B cell (primary cell): ENCODE measurements around the gene PDGFRB. TPM values are rescaled to one million over a fixed set of nuclear protein-coding genes. Genes with fewer than 3 reads are reported as not detected.

Experiments
- ATAC-seq: fragments of 200-7000 bp; cut with Tn5 transposase; one replicate; pipeline ENCODE4 v1.10.0; 2021; ENCODE audit warnings: low read depth, mild to moderate bottlenecking, moderate number of reproducible peaks, moderate library complexity
- CTCF ChIA-PET: fragments of 350-600 bp; sonication (Branson Sonifier 250); formaldehyde crosslinking; loops from one replicate; lab custom pipeline; 2021; ENCODE audit warnings: antibody characterized with exemption, inconsistent platforms; lab: Charles Lee
- POLR2A ChIA-PET: fragments of 350-600 bp; sonication (Branson Sonifier 250); formaldehyde crosslinking; loops from one replicate; lab custom pipeline; 2021; ENCODE audit warnings: antibody characterized with exemption; lab: Charles Lee
- DNase-seq: peaks from one replicate; pipeline ENCODE4 v3.0.0; 2013
- H2AFZ ChIP-seq: 2 replicates; pipeline ENCODE4 v1.6.1; 2012; ENCODE audit warnings: mild to moderate bottlenecking, low read depth, low read length; ENCODE audit not compliant: insufficient read depth, poor library complexity, severe bottlenecking
- H3K27ac ChIP-seq, 2 donors: 1 replicate in 1 of 2; 2 replicates in 1 of 2; pipeline ENCODE4 v1.5.1; 2012 to 2013; ENCODE audit warnings: low read length in 2 of 2, mild to moderate bottlenecking in 2 of 2, moderate library complexity in 1 of 2
- H3K27me3 ChIP-seq, 4 experiments: fragments of 200-600 bp in 1 of 4; sonication (generic) in 1 of 4; replicated peaks in 1 of 4; 1 replicate in 2 of 4; 2 replicates in 2 of 4; pipeline versions ENCODE4 v1.6.1 to v1.7.0; 2013 to 2016; ENCODE audit warnings: low read length in 3 of 4, mild to moderate bottlenecking in 2 of 4, mixed read lengths in 1 of 4, moderate library complexity in 1 of 4; ENCODE audit not compliant: insufficient read depth in 4 of 4, control insufficient read depth in 3 of 4; ENCODE audit errors: control extremely low read depth in 1 of 4
- H3K36me3 ChIP-seq, 2 experiments: replicated peaks in 1 of 2; 1 replicate in 1 of 2; 2 replicates in 1 of 2; pipeline versions ENCODE4 v1.6.1 to v1.7.1; 2013; ENCODE audit warnings: low read length in 1 of 2; ENCODE audit not compliant: insufficient read depth in 2 of 2, control insufficient read depth in 1 of 2; ENCODE audit errors: control extremely low read depth in 1 of 2, extremely low read depth in 1 of 2
- H3K4me1 ChIP-seq, 2 donors: fragments of 200-600 bp in 1 of 2; sonication (generic) in 1 of 2; 1 replicate in 1 of 2; 2 replicates in 1 of 2; pipeline versions ENCODE4 v1.5.1 to v1.6.1; 2013 to 2017; ENCODE audit warnings: low read length in 2 of 2; ENCODE audit not compliant: control insufficient read depth in 2 of 2, insufficient read depth in 2 of 2
- H3K4me2 ChIP-seq: replicated peaks from 2 replicates; pipeline ENCODE3; 2012; ENCODE audit warnings: mild to moderate bottlenecking, low read depth, low read length; ENCODE audit not compliant: poor library complexity, severe bottlenecking
- H3K4me3 ChIP-seq, 5 experiments: fragments of 200-600 bp in 1 of 5; sonication (generic) in 1 of 5; 1 replicate in 3 of 5; 2 replicates in 2 of 5; pipeline versions ENCODE4 v1.5.1 to v1.7.0; 2011 to 2016; ENCODE audit warnings: low read length in 4 of 5, mild to moderate bottlenecking in 4 of 5, low read depth in 2 of 5, control low read depth in 1 of 5, moderate library complexity in 1 of 5; ENCODE audit not compliant: insufficient read depth in 1 of 5; ENCODE audit errors: control extremely low read depth in 1 of 5, extremely low read depth in 1 of 5
- H3K79me2 ChIP-seq: fragments of 200-600 bp; sonication (generic); one replicate; pipeline ENCODE4 v1.6.0; 2016; ENCODE audit warnings: low read length; ENCODE audit not compliant: control insufficient read depth, insufficient read depth
- H3K9ac ChIP-seq: fragments of 200-600 bp; sonication (generic); 2 replicates; pipeline ENCODE4 v1.6.1; 2017; ENCODE audit warnings: mild to moderate bottlenecking, low read length, moderate library complexity
- H3K9me3 ChIP-seq, 3 donors: one replicate each; pipeline versions ENCODE4 v1.6.1 to v1.7.1; 2013; ENCODE audit warnings: low read length in 2 of 3; ENCODE audit not compliant: control insufficient read depth in 2 of 3, insufficient read depth in 1 of 3; ENCODE audit errors: control extremely low read depth in 1 of 3
- H4K20me1 ChIP-seq: 2 replicates; pipeline ENCODE4 v1.6.0; 2012; ENCODE audit warnings: mild to moderate bottlenecking, low read length; ENCODE audit not compliant: insufficient read depth, control insufficient read depth, poor library complexity, severe bottlenecking
- H3K27ac Mint-ChIP-seq: one replicate; pipeline ENCODE4 v1.8.0; 2021; ENCODE audit warnings: mixed read lengths
- H3K27me3 Mint-ChIP-seq: one replicate; pipeline ENCODE4 v1.8.0; 2021; ENCODE audit warnings: mixed read lengths
- H3K4me1 Mint-ChIP-seq: one replicate; pipeline ENCODE4 v1.8.0; 2021; ENCODE audit warnings: mixed read lengths
- H3K4me3 Mint-ChIP-seq: one replicate; pipeline ENCODE4 v1.8.0; 2021; ENCODE audit warnings: mixed read lengths
- H3K9me3 Mint-ChIP-seq: one replicate; pipeline ENCODE4 v1.8.0; 2022; ENCODE audit warnings: mixed read lengths; ENCODE audit not compliant: insufficient read depth
- EZH2 ChIP-seq: IDR thresholded peaks from 2 replicates; pipeline ENCODE4 v1.6.1; 2012; ENCODE audit warnings: borderline replicate concordance, low read depth, mild to moderate bottlenecking, moderate library complexity, low read length; ENCODE audit not compliant: insufficient read depth, poor library complexity, severe bottlenecking
- WGBS: methylation state at CpG from one replicate; pipeline ENCODE4 v1.1.5; 2013; ENCODE audit warnings: missing lambda C conversion rate; ENCODE audit not compliant: insufficient coverage; 5-methylcytosine and 5-hydroxymethylcytosine counted together
- intact Hi-C: fragments of 100-400 bp; cut with micrococcal nuclease; formaldehyde crosslinking; loops from one replicate; pipeline ENCODE4 v1.10.0; 2022
- polyA plus RNA-seq: library from polyadenylated mRNA; depleted of rRNA; stranded (reverse); fragments of >200 nt; gene quantifications from 2 replicates; pipeline ENCODE4 v1.2.3, GENCODE V29; 2012
- total RNA-seq, 2 donors: library from RNA; stranded (reverse); fragments of 120-200 nt in 1 of 2; gene quantifications; 1 replicate in 1 of 2; 2 replicates in 1 of 2; pipeline versions ENCODE4 v1.2.3 to v1.2.4, GENCODE V29; 2013 to 2022
- TF ChIP-seq, protein P1 (sequence below): fragments of 200-600 bp; IDR thresholded peaks from one replicate; pipeline ENCODE4 v1.8.0; 2022; ENCODE audit warnings: antibody characterized with exemption, mild to moderate bottlenecking

The PDGFRB gene
- total and polyA plus RNA-seq, 2 donors (not counting 1 experiment from before 2014, with no cell fraction given) = 0.42 to 3.6 TPM

DNA sequence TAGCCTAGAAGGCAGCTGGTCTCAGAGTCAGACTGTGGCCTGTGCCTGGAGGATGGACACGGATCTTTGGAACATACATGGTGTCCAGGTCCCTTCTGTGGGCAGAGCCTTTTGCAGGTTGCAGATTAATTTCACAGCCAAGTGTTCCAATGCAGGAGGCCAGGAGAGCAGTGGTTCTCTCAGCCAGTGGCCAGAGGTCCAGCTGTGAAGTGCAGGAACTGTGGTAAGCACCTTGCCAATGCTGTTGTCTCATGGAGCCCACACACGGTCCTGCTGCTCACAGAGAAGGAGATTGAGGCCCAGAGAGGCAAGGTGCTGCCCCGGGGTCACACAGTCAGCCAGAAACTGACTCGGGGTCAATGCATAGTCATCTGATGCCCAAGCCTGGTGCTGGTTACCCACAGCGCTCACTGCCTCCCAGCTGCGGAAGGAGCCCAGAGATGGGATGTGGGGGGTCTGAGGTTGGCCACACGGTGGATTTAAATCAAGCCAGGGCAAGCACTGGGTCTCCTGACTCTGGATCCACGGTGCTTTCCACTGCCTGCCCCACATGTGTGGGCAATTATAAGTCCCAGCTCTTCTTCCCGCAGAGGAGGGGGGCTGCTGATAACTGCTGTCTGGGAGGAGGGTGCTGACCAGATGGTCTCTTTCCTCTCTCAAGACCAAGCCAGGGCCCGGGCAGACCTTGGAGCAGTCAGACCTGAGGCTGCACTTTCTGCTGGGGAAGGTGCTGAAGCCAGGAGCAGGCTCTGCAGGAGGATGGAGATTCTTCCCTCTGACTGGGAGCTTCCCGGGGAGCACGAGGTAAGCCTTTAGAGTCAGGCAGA lies 2.8 kb downstream of the PDGFRB start:
- Mint-ChIP-seq H3K27me3 (no peaks in the 10 kb centered on the region), H3K4me3 (no peak overlapping the region), H3K27ac (no peak overlapping the region), H3K9me3 (no peaks in the 10 kb centered on the region), H3K4me1 (peaks cover 19% of the 10 kb centered on the region)
- ChIA-PET POLR2A (no interaction called here), CTCF (interaction anchor here (1.5 kb wide), 1 partner anchor 10 kb away, joined by 5 read pairs; no protein-coding TSS in a partner anchor)
- Histone ChIP-seq H2AFZ (no peak overlapping the region), H3K9ac (no peak overlapping the region), H3K27me3 (no peaks in the 10 kb centered on the region), H3K4me2 (no peak overlapping the region), H3K4me1 (peaks cover 13 to 16% of the 10 kb centered on the region in 2 donors), H3K79me2 (no peaks in the 10 kb centered on the region), H3K27ac (no peak overlapping the region), H3K4me3 (no peak overlapping the region), H3K9me3 (no peaks in the 10 kb centered on the region), H3K36me3 (no peaks in the 10 kb centered on the region), H4K20me1 (no peaks in the 10 kb centered on the region)
- ATAC-seq = no peak
- no peak for DNase-seq
- intact Hi-C loops = no loop called here
- TF ChIP-seq, protein P1, sequence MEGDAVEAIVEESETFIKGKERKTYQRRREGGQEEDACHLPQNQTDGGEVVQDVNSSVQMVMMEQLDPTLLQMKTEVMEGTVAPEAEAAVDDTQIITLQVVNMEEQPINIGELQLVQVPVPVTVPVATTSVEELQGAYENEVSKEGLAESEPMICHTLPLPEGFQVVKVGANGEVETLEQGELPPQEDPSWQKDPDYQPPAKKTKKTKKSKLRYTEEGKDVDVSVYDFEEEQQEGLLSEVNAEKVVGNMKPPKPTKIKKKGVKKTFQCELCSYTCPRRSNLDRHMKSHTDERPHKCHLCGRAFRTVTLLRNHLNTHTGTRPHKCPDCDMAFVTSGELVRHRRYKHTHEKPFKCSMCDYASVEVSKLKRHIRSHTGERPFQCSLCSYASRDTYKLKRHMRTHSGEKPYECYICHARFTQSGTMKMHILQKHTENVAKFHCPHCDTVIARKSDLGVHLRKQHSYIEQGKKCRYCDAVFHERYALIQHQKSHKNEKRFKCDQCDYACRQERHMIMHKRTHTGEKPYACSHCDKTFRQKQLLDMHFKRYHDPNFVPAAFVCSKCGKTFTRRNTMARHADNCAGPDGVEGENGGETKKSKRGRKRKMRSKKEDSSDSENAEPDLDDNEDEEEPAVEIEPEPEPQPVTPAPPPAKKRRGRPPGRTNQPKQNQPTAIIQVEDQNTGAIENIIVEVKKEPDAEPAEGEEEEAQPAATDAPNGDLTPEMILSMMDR = no peak
- TF ChIP-seq EZH2 = no peak
- WGBS = 81% methylated on average over 9 of the region's 12 CpGs

DNA sequence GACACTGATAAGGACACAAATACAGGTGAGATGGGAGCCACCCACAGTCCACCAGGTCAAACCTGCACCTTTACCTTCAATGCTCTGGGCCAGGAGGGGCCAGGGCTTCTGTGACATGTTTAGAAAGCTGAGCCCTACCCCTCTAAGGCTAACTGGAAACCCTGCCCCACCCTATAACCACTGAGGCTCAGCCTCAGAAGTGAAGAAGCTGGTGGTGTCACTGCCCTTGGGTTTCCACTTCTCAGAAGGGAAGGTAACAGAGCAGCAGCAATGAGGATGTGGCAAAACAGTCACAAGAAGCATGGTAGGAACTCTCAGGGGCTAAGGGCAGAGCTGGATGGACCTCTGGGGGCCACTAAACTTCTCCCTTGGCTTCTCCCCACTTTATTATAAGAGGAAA lies 6.0 kb downstream of the PDGFRB start:
- ChIA-PET CTCF (no interaction called here), POLR2A (no interaction called here)
- Histone ChIP-seq H3K79me2 (no peaks in the 10 kb centered on the region), H3K9me3 (no peaks in the 10 kb centered on the region), H3K9ac (no peak overlapping the region), H3K36me3 (no peaks in the 10 kb centered on the region), H3K27ac (no peak overlapping the region), H4K20me1 (no peaks in the 10 kb centered on the region), H3K27me3 (no peaks in the 10 kb centered on the region), H3K4me2 (no peak overlapping the region), H2AFZ (no peak overlapping the region), H3K4me1 (no peaks in the 10 kb centered on the region), H3K4me3 (no peak overlapping the region)
- ATAC-seq (no peak), DNase-seq (no peak)
- Mint-ChIP-seq H3K27me3 (no peaks in the 10 kb centered on the region), H3K9me3 (no peaks in the 10 kb centered on the region), H3K4me3 (no peak overlapping the region), H3K4me1 (peaks cover 6% of the 10 kb centered on the region), H3K27ac (no peak overlapping the region)
- TF ChIP-seq EZH2 = no peak
- TF ChIP-seq, protein P1 = no peak
- intact Hi-C loops = no loop called here
